ENCODE results near the gene NKD2.

GRCh38 chr5:1027631-1028441 is 19.2 kb downstream of the NKD2 start:
- TF ChIP-seq POLR2A (IDR thresholded peaks at IDR 0.05; ENCODE audit: borderline replicate concordance, extremely low read depth, insufficient read depth, insufficient read length) = no peak
- TF ChIP-seq CTCF (IDR thresholded peaks at IDR 0.05 in 2 of 3, conservative IDR thresholded peaks at IDR 0.05 in 1 of 3; ENCODE audit: borderline replicate concordance in 1 of 3, insufficient read depth in 1 of 3, low read depth in 2 of 3, low read length in 2 of 3) = no peak

Measured in HCT116 (cell line).